Left ventricle myocardium inferior (tissue), 1 donor: ENCODE measurements around the gene IP6K3. TPM values are rescaled to one million over a fixed set of nuclear protein-coding genes. Genes with fewer than 3 reads are reported as not detected.

Experiments used
- DNase-seq: peaks from one replicate; pipeline ENCODE4 v3.0.0-alpha.2; 2020
- H3K27ac ChIP-seq: fragments of 200-600 bp; replicated peaks from 2 replicates; pipeline ENCODE4 v1.8.0; 2021
- H3K27me3 ChIP-seq: fragments of 200-600 bp; 2 replicates; pipeline ENCODE4 v1.8.0; 2021; ENCODE audit warnings: low read depth
- H3K36me3 ChIP-seq: fragments of 200-600 bp; 2 replicates; pipeline ENCODE4 v1.8.0; 2021
- H3K4me1 ChIP-seq: fragments of 200-600 bp; 2 replicates; pipeline ENCODE4 v1.8.0; 2021
- H3K4me3 ChIP-seq: fragments of 200-600 bp; 2 replicates; pipeline ENCODE4 v1.8.0; 2021; ENCODE audit warnings: mild to moderate bottlenecking, moderate library complexity
- H3K9me3 ChIP-seq: fragments of 200-600 bp; replicated peaks from 2 replicates; pipeline ENCODE4 v1.8.0; 2021
- CTCF ChIP-seq: fragments of 200-600 bp; IDR thresholded peaks from 2 replicates; pipeline ENCODE4 v1.8.0; 2021; ENCODE audit warnings: antibody characterized with exemption, mild to moderate bottlenecking, borderline replicate concordance
- intact Hi-C: fragments of 100-400 bp; cut with micrococcal nuclease; formaldehyde crosslinking; loops from one replicate; pipeline ENCODE4 v1.11.0; 2022
- total RNA-seq: library from RNA; stranded (reverse); fragmentation: NEBNext Ultra II Directional; extraction: Animal tissue kit (Norgen Biotek cat#: 25700); gene quantifications from one replicate; pipeline ENCODE4 v1.2.1, GENCODE V29; 2021
- donor health status: DM: no; HTN: yes; CAD: no; lungs with severe emphysema.

Gene IP6K3
- total RNA-seq, 1 donor from 2014 or later = 42.0 TPM

- intact Hi-C loops = no loop called here
- no peak for TF ChIP-seq CTCF
- no peaks in the 10 kb centered on the region for H3K27me3 ChIP-seq
- H3K4me1 ChIP-seq = peaks cover 57% of the 10 kb centered on the region
- H3K36me3 ChIP-seq = peaks cover 83% of the 10 kb centered on the region
- H3K27ac ChIP-seq = peak overlapping the region; percentile 42
- H3K4me3 ChIP-seq = no peak overlapping the region
- no peak for DNase-seq
- no peaks in the 10 kb centered on the region for H3K9me3 ChIP-seq
Observed at GRCh38 chr6:33781131-33781975, 34.6 kb upstream of the IP6K3 start.

DNA sequence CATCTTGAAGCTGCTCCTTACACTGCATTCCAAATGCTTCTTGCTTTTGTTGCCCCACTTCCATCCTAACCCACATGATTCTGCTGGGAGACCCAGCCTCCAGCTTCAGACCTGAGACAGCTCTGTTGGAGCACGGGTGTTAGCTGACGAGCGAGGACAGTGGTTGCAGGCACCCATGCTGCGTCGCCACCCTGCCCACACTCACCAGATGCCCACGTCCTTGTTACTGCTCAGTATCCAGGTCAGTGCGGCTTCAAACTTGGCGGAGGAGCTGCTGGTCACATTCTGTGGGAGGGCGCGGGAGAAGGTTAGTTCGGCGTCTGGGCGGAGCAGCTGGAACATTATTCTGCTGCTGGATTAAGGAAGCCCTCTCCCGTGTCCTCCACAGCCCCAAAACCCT lies 33.2 kb upstream of the IP6K3 start:
- no peak for DNase-seq
- TF ChIP-seq CTCF = no peak
- H3K36me3 ChIP-seq = peaks cover 93% of the 10 kb centered on the region

DNA sequence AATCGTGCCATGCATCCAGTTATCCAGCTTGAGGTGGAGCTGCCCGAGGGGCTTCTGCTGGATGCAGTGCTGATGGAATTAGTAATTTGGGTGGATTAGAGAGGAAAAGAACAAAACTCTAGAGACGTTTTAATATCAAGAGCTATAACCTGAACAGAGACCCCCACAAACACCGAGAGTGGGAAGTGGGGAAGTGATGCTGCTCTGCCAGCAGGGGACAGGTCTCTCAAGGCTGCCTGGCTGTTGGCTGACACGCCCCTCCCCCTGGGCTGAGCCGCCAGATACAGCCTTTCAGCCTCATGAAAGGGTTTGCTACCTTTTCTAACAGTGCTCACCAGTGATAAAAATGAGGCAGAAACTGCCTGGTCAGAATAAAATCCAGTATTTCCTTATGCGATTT lies 32.6 kb upstream of the IP6K3 start:
- TF ChIP-seq CTCF = no peak
- intact Hi-C loops = no loop called here
- Histone ChIP-seq H3K4me1 (peaks cover 37% of the 10 kb centered on the region), H3K36me3 (peaks cover 94% of the 10 kb centered on the region), H3K27me3 (no peaks in the 10 kb centered on the region), H3K9me3 (no peaks in the 10 kb centered on the region), H3K27ac (no peak overlapping the region), H3K4me3 (no peak overlapping the region)
- no peak for DNase-seq

More for the DNA sequence above, 33.2 kb upstream of the IP6K3 start:
- peaks cover 43% of the 10 kb centered on the region for H3K4me1 ChIP-seq
- intact Hi-C loops = no loop called here
- no peak overlapping the region for H3K4me3 ChIP-seq
- no peaks in the 10 kb centered on the region for H3K9me3 ChIP-seq
- no peak overlapping the region for H3K27ac ChIP-seq
- no peaks in the 10 kb centered on the region for H3K27me3 ChIP-seq

GRCh38 chr6:33778444-33779121 lies 31.9 kb upstream of the IP6K3 start:
- TF ChIP-seq CTCF = no peak
- H3K27me3 ChIP-seq = no peaks in the 10 kb centered on the region
- no peak overlapping the region for H3K27ac ChIP-seq
- no peaks in the 10 kb centered on the region for H3K9me3 ChIP-seq
- intact Hi-C loops = no loop called here
- DNase-seq = no peak
- no peak overlapping the region for H3K4me3 ChIP-seq
- peaks cover 31% of the 10 kb centered on the region for H3K4me1 ChIP-seq
- peaks cover 93% of the 10 kb centered on the region for H3K36me3 ChIP-seq

DNA sequence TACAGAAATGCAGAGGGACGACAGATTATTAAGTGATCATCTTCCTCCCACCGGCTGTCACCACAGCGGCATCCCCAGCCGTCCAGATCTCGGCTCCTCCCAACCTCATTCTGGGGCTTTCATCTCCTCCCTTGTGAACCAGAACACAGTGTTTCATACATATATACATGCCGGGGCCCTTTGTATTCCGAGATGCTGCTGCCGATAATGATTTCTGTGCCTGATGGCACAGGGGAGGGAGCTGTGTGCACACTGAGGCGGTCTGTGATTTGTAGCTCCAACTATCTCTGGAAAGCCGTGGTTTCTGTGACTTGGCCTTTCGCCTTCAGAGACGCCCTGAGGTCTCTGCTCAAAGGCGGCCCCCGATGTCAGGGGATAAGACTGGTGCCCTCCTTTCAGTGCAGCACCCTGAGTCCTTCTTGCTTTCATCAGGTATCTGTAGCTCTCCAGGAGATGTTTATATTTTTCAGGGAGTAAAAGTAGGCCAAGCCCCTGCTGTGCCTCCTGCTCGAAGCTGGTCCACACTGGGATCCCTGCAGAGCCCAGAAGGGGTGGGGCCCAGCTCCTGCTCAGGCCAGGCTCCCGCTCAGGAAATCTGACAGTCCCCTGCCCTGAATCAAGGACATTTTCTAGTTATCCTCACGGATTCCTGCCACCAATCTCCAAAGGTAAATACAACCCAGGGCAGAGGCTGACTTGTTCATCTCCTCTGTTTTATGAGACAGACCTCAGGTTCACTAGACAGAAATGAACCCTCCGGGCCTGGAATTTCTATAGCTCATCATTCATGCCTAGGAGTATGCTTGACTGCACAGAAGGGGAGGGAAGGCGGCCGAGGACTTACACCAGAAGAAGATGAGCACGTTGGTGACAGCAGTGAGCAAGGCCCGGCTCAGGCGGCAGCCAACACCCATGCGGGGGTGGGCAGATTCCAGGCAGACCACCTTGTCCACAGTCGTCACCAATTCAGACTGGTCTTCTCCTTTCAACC lies 31.0 kb upstream of the IP6K3 start:
- TF ChIP-seq CTCF = no peak
- H3K4me1 ChIP-seq = peaks cover 32% of the 10 kb centered on the region
- no peaks in the 10 kb centered on the region for H3K27me3 ChIP-seq
- H3K36me3 ChIP-seq = peaks cover 93% of the 10 kb centered on the region
- intact Hi-C loops = no loop called here
- H3K4me3 ChIP-seq = no peak overlapping the region
- no peak for DNase-seq
- no peak overlapping the region for H3K27ac ChIP-seq
- no peaks in the 10 kb centered on the region for H3K9me3 ChIP-seq
